Caco-2 (cell line): ENCODE measurements around the gene TBC1D3I. TPM values are rescaled to one million over a fixed set of nuclear protein-coding genes. Genes with fewer than 3 reads are reported as not detected.

Experiments
- BruUV-seq: library from RNA; stranded (reverse); fragments of 400-500 nt; replicated peaks from 2 replicates; lab custom pipeline; 2021; lab: Mats Ljungman, UMichigan
- CTCF ChIA-PET: fragments of 300-600 bp; sonication (Branson Sonifier 250); formaldehyde crosslinking; loops from one replicate; lab custom pipeline; 2022; ENCODE audit warnings: antibody characterized with exemption; lab: Charles Lee
- POLR2A ChIA-PET: fragments of 300-600 bp; sonication (Branson Sonifier 250); formaldehyde crosslinking; loops from one replicate; lab custom pipeline; 2022; ENCODE audit warnings: antibody characterized with exemption; lab: Charles Lee
- DNase-seq, 2 experiments: peaks; one replicate each; pipeline versions ENCODE4 v3.0.0 to v3.0.0-alpha.2; 2020 to 2022
- H3K27me3 ChIP-seq: replicated peaks from 2 replicates; pipeline ENCODE4 v1.6.0; 2011; ENCODE audit warnings: low read length; ENCODE audit not compliant: control insufficient read depth, insufficient read depth
- H3K36me3 ChIP-seq: 2 replicates; pipeline ENCODE4 v1.5.1; 2011; ENCODE audit warnings: low read length; ENCODE audit not compliant: control insufficient read depth, insufficient read depth
- H3K4me1 ChIP-seq: fragments of 250-450 bp; sonication (Bioruptor Pico); 2 replicates; pipeline ENCODE4 v1.5.1; 2020; ENCODE audit warnings: mild to moderate bottlenecking
- H3K4me3 ChIP-seq: 2 replicates; pipeline ENCODE4 v1.5.1; 2011; ENCODE audit warnings: low read depth, mild to moderate bottlenecking, control low read depth, low read length
- H3K9me3 ChIP-seq: fragments of 250-450 bp; sonication (Bioruptor Pico); 2 replicates; pipeline ENCODE4 v1.5.1; 2020; ENCODE audit warnings: mild to moderate bottlenecking, moderate library complexity
- H3K27ac Mint-ChIP-seq: one replicate; pipeline ENCODE4 v1.8.0; 2022; ENCODE audit warnings: mixed read lengths; ENCODE audit not compliant: unreplicated experiment
- H3K27me3 Mint-ChIP-seq: one replicate; pipeline ENCODE4 v1.8.0; 2022; ENCODE audit warnings: mixed read lengths; ENCODE audit not compliant: insufficient read depth, unreplicated experiment
- H3K36me3 Mint-ChIP-seq: one replicate; pipeline ENCODE4 v1.8.0; 2022; ENCODE audit warnings: mild to moderate bottlenecking, mixed read lengths; ENCODE audit not compliant: insufficient read depth, unreplicated experiment
- H3K4me1 Mint-ChIP-seq: one replicate; pipeline ENCODE4 v1.8.0; 2022; ENCODE audit warnings: low read depth, mixed read lengths; ENCODE audit not compliant: unreplicated experiment
- H3K4me3 Mint-ChIP-seq: one replicate; pipeline ENCODE4 v1.8.0; 2022; ENCODE audit warnings: mild to moderate bottlenecking, moderate library complexity, mixed read lengths; ENCODE audit not compliant: unreplicated experiment
- H3K9me3 Mint-ChIP-seq: one replicate; pipeline ENCODE4 v1.8.0; 2022; ENCODE audit warnings: mixed read lengths; ENCODE audit not compliant: unreplicated experiment
- intact Hi-C: fragments of 100-400 bp; cut with micrococcal nuclease; formaldehyde crosslinking; loops from one replicate; pipeline ENCODE4 v1.10.0; 2022; ENCODE audit not compliant: unreplicated experiment
- total RNA-seq: library from RNA; stranded (reverse); gene quantifications from 2 replicates; pipeline ENCODE4 v1.2.3, GENCODE V29; 2022
- TF ChIP-seq, protein P1 (sequence below), 2 experiments: fragments of 200-600 bp in 1 of 2; IDR thresholded peaks; 1 replicate in 1 of 2; 2 replicates in 1 of 2; pipeline versions ENCODE4 v1.5.1 to v1.8.0; 2011 to 2022; ENCODE audit warnings: antibody characterized with exemption in 1 of 2, control low read depth in 1 of 2, inconsistent platforms in 1 of 2, low read depth in 1 of 2, low read length in 1 of 2, mild to moderate bottlenecking in 1 of 2, moderate library complexity in 1 of 2; ENCODE audit not compliant: insufficient read depth in 1 of 2, severe bottlenecking in 1 of 2, unreplicated experiment in 1 of 2

TBC1D3I gene
- total RNA-seq, 1 experiment from 2014 or later: 0.50 TPM

- no peak for DNase-seq
- H3K27me3 Mint-ChIP-seq: peaks cover 25% of the 10 kb centered on the region
- H3K27ac Mint-ChIP-seq: no peak overlapping the region
- Histone ChIP-seq H3K36me3 (no peaks in the 10 kb centered on the region), H3K9me3 (peaks cover 6% of the 10 kb centered on the region; the same call in 1 of the 2 replicates), H3K4me3 (no peak overlapping the region), H3K27me3 (peaks cover 1% of the 10 kb centered on the region; the same call in 1 of the 2 replicates), H3K4me1 (no peaks in the 10 kb centered on the region)
- no peaks in the 10 kb centered on the region for H3K9me3 Mint-ChIP-seq
- TF ChIP-seq, protein P1, sequence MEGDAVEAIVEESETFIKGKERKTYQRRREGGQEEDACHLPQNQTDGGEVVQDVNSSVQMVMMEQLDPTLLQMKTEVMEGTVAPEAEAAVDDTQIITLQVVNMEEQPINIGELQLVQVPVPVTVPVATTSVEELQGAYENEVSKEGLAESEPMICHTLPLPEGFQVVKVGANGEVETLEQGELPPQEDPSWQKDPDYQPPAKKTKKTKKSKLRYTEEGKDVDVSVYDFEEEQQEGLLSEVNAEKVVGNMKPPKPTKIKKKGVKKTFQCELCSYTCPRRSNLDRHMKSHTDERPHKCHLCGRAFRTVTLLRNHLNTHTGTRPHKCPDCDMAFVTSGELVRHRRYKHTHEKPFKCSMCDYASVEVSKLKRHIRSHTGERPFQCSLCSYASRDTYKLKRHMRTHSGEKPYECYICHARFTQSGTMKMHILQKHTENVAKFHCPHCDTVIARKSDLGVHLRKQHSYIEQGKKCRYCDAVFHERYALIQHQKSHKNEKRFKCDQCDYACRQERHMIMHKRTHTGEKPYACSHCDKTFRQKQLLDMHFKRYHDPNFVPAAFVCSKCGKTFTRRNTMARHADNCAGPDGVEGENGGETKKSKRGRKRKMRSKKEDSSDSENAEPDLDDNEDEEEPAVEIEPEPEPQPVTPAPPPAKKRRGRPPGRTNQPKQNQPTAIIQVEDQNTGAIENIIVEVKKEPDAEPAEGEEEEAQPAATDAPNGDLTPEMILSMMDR (IDR thresholded peaks at IDR 0.05; ENCODE audit: insufficient read depth in 1 of 2, low read depth in 1 of 2, low read length in 1 of 2, severe bottlenecking in 1 of 2, unreplicated experiment in 1 of 2): no peak
- no TSS peak for BruUV-seq
- H3K4me3 Mint-ChIP-seq: no peak overlapping the region
- ChIA-PET CTCF (no interaction called here), POLR2A (no interaction called here)
- no peaks in the 10 kb centered on the region for H3K4me1 Mint-ChIP-seq
- intact Hi-C loops: no loop called here
- H3K36me3 Mint-ChIP-seq: no peaks in the 10 kb centered on the region
Observed at GRCh38 chr17:36214918-36215317, 49.5 kb downstream of the TBC1D3I start.

- peaks cover 6% of the 10 kb centered on the region; the same call in 1 of the 2 replicates for H3K9me3 ChIP-seq
- TF ChIP-seq, protein P1 (IDR thresholded peaks at IDR 0.05; ENCODE audit: insufficient read depth in 1 of 2, low read depth in 1 of 2, low read length in 1 of 2, severe bottlenecking in 1 of 2, unreplicated experiment in 1 of 2): no peak
- no TSS peak for BruUV-seq
- intact Hi-C loops: no loop called here
- H3K36me3 Mint-ChIP-seq: no peaks in the 10 kb centered on the region
- no peak for DNase-seq
- H3K4me1 Mint-ChIP-seq: no peaks in the 10 kb centered on the region
- no peaks in the 10 kb centered on the region for H3K4me1 ChIP-seq
- no peak overlapping the region for H3K4me3 ChIP-seq
- no peak overlapping the region for H3K27ac Mint-ChIP-seq
- peaks cover 26% of the 10 kb centered on the region for H3K27me3 Mint-ChIP-seq
- H3K4me3 Mint-ChIP-seq: no peak overlapping the region
- no peaks in the 10 kb centered on the region for H3K36me3 ChIP-seq
- peaks cover 1% of the 10 kb centered on the region; the same call in 1 of the 2 replicates for H3K27me3 ChIP-seq
- no peaks in the 10 kb centered on the region for H3K9me3 Mint-ChIP-seq
- ChIA-PET CTCF (no interaction called here), POLR2A (no interaction called here)
Observed at GRCh38 chr17:36213695-36214094, 50.7 kb downstream of the TBC1D3I start.

DNA sequence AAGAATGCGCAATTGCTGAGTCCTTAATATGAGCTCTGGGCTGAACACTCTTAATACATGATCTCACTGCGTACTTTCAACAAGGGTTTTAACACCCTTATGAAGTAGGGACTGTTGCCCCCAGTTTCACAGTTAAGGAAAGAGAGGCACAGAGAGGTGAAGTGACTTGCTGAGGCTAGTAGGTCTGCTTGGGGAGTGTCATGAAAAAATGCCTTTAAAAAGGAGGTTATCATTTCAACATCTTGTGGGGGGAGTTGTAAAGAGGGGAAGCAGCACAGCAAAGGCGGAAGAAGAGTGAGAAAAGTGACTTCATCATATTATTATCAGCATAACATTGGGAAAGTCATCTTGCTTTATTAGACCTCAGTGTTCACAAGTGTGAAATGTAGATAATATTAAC is 51.4 kb downstream of the TBC1D3I start:
- no peak overlapping the region for H3K4me3 ChIP-seq
- CTCF ChIA-PET: no interaction called here
- DNase-seq: no peak
- POLR2A ChIA-PET: no interaction called here
- 0 out of 2 replicates have a peak, but pooled peaks cover under 1% of the 10 kb centered on the region for H3K9me3 ChIP-seq
- H3K27me3 ChIP-seq: peaks cover 1% of the 10 kb centered on the region; the same call in 1 of the 2 replicates
- Mint-ChIP-seq H3K9me3 (no peaks in the 10 kb centered on the region), H3K36me3 (no peaks in the 10 kb centered on the region), H3K27ac (no peak overlapping the region), H3K27me3 (peaks cover 26% of the 10 kb centered on the region), H3K4me1 (no peaks in the 10 kb centered on the region), H3K4me3 (no peak overlapping the region)
- BruUV-seq: no TSS peak
- intact Hi-C loops: no loop called here
- no peaks in the 10 kb centered on the region for H3K4me1 ChIP-seq
- TF ChIP-seq, protein P1 (IDR thresholded peaks at IDR 0.05; ENCODE audit: insufficient read depth in 1 of 2, low read depth in 1 of 2, low read length in 1 of 2, severe bottlenecking in 1 of 2, unreplicated experiment in 1 of 2): no peak
- no peaks in the 10 kb centered on the region for H3K36me3 ChIP-seq
